ENCODE data around the gene RASSF3.

DNA sequence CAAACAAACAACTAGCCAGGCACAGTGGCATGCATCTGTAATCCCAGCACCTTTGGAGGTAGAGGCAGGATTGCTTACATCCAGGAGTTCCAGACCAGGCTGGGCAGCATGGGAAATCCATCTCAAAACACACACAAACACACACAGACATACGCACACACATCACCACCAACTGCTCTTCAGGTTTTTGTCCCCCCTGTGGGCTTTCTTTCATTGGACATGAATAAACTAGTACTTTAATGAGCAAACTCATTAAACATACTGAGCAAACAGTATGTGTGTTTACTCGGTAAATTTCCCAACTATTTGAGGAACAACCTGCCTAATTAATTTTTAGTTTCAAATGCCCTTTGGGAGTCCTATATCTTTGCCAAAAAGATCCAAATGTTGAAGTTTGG, 10.1 kb upstream of the RASSF3 start:
- TF ChIP-seq, protein P1, sequence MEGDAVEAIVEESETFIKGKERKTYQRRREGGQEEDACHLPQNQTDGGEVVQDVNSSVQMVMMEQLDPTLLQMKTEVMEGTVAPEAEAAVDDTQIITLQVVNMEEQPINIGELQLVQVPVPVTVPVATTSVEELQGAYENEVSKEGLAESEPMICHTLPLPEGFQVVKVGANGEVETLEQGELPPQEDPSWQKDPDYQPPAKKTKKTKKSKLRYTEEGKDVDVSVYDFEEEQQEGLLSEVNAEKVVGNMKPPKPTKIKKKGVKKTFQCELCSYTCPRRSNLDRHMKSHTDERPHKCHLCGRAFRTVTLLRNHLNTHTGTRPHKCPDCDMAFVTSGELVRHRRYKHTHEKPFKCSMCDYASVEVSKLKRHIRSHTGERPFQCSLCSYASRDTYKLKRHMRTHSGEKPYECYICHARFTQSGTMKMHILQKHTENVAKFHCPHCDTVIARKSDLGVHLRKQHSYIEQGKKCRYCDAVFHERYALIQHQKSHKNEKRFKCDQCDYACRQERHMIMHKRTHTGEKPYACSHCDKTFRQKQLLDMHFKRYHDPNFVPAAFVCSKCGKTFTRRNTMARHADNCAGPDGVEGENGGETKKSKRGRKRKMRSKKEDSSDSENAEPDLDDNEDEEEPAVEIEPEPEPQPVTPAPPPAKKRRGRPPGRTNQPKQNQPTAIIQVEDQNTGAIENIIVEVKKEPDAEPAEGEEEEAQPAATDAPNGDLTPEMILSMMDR (IDR thresholded peaks at IDR 0.05) = no peak
- no peak for TF ChIP-seq POLR2AphosphoS5 (IDR thresholded peaks at IDR 0.05)

Measured in sigmoid colon (tissue), 4 donors.